GM18517 (cell line): ENCODE results near the gene DKKL1.
A peak's percentile ranks its signal among the peaks of the same experiment; 100 is the strongest.

Experiments used
- ATAC-seq: cut with Tn5 transposase; IDR thresholded peaks from one replicate; pipeline ENCODE4 v1.9.1; 2021; ENCODE audit warnings: mild to moderate bottlenecking, moderate library complexity; ENCODE audit not compliant: unreplicated experiment

Gene DKKL1

DNA sequence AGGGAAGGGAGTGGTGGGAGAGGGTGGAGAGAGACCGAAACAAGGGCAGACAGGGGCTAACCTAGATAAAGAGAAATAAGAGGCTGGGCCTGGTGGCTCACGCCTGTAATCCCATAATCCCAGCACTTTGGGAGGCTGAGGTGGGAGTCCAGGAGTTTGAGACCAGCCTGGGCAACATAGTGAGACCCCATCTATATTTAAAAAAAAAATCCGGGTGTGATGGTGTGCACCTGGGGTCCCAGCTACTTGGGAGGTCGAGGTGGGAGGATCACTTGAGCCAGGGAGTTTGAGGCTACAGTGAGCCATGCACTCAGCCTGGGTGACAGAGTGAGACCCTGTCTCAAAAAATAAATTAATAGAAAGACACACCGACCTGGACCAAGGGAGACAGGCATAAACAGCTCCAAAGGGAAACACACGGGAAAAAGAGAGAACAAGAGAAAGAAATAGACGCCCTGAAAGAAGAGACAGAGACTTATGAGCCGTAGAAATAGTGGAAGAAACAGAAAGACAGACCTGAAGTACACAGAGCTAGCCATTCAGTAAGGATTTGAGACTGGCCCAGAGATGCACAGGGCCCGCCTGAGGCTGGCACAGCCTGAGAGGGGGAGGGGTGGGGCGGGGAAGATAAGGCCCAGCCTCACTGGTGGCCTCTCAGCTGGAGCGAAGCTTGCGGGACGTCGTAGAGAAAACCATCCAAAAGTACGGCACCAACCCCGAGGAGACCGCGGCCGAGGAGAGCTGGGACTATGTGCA lies 26.2 kb upstream of the DKKL1 start:
- ATAC-seq = no peak

DNA sequence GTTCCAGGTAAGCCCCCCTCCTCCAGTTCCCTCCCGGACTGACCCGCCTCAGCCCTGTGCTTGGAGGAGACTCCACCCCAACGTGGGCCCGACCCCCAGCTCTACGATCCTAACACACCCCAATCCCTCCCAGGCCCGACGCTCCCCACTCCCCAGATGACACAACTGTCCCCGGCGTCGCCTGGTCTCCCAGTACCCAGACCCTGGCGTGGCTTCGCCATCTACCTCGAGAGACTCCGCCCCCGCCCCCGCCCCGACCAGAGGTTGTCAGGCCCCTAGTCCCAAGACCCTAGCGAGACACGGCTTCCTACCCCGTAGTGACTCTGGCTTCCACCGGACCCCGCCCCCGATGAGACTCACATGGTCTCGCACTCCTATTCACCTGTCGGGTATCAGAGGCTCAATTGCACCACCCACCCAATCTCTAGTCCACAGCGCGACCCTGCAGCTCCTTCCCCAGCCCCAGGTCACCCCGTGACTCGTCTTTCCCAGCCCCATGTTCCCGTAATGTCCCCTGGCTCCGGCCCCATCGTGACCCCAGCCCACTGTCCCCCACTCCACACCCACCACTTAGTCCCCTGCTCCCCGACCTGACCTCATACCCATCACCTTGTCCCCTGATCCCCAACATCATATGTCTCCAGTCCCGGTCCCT lies 25.5 kb upstream of the DKKL1 start:
- no peak for ATAC-seq

DNA sequence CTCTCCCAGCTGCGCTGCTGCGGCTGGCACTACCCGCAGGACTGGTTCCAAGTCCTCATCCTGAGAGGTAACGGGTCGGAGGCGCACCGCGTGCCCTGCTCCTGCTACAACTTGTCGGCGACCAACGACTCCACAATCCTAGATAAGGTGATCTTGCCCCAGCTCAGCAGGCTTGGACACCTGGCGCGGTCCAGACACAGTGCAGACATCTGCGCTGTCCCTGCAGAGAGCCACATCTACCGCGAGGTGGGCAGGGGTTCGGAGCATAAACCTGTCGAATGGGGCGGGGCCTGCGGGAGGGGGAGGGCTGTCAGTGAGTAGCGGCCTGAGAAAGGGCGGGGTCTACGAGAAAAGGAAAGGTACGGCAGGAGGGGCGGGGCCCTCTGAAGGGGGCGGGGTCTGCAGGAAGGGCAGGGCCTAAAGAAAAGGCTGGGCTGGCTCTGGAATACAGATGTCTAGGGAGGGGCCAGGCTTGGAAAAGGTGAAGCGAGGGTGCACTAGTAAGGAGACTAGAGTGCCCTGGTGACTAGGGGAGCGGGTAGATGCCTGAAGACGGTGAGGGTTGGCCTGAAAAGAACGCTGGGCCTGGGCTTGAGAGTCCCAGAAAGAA lies 24.9 kb upstream of the DKKL1 start:
- no peak for ATAC-seq

DNA sequence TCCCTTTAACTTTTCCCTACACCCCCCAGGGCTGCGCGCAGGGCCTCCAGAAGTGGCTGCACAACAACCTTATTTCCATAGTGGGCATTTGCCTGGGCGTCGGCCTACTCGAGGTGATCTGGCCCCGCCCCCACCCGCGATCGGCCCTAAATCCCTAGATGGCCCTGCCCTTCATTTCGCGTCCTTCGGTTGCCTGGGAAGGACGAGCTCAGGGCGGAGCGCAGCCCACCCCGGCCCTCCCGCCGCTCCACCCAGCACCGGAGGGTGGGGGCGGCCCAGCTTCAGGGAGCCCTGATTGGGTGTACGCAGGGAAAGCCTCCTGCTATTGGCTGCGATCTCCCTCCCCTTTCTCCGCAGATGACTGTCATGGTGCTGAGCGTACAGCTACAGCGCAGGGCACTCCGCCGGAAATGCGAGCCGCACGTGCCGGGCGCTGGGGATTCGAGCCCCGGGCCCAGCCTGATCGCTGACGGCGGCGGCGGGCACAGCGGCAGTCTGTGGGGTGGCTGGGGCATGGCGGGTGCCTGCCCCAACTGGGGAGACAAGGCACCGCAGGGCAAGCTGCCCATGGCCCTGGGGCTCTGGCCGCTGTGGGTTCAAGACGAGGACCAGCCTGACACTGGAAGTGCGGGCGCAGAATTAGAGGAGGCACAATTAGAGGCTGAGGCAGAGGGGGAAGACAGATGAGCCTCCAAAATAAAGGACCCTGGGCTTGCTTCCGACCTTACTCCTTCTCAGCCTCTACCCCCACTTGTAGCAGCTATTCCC lies 24.2 kb upstream of the DKKL1 start:
- ATAC-seq = no peak

DNA sequence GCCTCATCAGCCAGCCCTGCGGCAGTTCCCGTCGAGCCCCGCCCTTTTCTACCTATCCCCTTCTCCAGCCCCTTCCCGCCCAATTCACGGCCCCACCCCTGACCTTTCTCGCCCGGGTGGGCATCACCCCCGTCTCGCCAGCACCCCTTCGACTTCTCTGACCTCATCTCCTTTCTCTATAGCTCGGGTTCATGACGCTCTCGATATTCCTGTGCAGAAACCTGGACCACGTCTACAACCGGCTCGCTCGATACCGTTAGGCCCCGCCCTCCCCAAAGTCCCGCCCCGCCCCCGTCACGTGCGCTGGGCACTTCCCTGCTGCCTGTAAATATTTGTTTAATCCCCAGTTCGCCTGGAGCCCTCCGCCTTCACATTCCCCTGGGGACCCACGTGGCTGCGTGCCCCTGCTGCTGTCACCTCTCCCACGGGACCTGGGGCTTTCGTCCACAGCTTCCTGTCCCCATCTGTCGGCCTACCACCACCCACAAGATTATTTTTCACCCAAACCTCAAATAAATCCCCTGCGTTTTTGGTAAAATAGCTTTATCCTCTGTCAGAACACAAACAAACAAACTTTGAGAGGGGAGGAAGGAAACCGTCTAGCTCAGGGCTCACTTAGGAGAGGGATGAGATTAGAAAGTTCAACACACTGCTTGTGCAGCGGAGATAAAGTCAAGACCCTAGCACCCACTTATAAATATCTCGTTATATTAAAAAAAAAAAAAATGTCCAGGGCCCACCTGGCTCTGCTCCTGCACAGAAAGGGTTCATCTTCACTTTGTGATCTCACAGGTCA lies 23.4 kb upstream of the DKKL1 start:
- peak; percentile 63 for ATAC-seq

DNA sequence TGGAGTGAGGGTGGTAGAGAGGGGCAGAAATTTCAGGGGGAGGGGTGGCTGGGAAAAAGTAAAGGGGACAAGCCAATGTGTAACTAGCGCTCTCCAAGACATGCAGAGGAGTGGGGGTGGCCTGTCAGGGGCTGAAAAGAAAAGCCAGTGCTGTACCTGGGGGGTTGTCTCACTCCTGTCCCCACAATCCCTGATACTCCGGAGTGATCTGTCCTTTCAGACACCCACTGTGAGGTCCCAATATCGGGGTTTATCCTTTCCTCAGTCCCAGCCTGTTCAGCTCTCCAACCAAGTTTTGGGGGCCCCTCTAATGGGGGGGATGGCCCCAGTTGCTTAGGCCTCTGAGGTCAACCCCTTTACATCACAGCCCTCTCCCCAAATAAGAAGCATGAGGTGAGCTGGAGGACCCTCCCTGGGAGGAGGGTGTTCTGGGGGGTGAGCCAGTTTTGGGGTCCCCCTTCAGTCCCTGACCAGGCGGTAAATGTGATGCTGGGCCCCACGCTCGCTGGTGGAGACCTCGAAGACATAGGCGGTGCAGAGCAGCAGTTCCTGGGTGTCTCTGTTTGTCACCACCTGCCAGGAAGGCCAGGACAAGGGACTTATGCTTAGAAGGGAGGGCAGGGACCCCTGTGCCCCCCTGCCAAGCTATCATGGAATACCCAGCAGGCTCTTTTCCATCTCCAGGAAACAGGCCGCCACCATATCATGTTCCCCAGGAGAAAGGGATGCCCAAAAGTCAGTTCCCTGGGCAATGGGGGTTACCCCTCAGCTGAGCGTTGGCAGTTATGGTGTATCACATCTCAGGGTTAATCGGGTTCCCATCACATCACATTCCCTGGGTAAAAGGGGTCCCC lies 22.6 kb upstream of the DKKL1 start:
- ATAC-seq = no peak

DNA sequence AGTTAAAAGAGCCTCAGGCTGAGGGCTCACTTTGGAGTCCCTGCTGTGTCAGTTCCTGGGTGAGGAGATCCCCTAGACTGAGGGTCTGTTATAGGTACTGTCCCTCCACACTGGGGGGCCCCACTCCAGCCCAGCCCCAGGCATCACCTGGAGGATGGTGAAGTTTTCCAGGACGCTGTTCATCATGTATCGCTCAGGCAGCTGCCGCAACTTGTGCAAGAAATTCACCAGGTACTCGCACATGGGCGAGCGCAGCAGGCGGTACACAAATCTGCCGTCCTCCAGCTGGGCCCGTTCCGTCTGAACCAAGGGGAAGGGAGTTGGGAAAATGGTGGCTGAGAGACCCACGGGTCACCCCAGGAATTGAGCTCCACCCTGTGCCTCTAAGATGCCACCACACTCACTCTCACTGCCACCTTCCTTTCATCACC lies 21.4 kb upstream of the DKKL1 start:
- no peak for ATAC-seq

DNA sequence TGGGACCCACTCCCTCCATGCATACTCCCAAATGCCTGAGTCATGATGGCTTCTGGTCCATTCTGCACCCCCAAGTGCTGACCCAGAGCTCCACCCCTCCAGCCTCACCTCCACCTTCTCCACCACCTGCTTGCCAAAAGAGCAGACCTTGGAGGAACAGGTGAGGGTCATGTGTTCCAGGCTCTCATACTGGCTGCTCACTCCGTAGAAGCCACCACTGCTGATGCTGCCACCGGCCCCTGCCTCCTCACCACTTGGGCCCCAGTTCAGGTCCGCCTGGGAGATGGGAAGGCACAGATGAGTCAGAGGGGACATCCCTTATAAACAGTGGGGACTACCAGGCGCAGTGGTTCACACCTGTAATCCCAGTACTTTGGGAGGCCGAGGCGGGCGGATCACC lies 20.6 kb upstream of the DKKL1 start:
- ATAC-seq = no peak

DNA sequence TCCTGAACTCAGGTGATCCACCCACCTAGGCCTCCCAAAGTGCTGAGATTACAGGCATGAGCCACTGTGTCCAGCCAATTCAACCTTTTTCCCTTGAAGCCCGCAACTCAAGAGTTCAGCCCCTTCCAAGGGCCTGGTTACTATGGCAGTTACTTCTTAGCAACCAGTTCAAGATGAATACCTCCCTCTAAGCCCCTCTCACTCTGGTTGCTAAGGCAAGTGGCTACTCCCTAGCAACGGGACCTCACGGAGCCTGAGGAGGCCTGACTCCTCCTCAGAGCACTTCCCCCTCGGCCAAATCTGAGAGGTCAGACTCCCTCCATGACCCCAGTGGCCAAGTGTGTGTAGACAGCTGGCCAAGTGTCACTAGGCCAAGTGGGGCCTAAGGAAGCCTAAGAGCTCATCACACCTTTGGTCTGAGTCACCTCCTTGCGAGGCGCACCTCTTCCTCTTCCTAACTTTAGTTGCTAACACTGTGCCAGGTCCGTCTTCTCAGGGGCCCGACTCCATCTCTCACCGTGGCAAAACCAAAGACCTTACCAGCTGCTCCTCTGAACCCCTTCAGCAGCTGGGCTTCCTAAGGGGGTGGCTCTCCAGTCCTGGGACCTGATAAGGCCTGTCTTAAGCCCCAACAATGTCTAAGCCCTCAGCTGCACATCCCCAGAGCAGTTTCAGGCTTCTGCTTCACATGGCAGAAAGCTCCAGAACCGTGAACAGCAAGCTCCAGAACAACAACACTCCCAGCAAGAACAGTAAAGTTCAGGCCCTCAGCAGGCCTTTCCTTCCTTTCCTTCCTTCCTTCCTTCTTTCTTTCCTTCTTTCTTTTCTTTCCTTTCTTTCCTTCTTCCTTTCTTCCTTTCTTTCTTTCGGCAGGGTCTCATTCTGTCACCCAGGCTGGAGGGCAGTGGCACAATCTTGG lies 18.9 kb upstream of the DKKL1 start:
- ATAC-seq = no peak

DNA sequence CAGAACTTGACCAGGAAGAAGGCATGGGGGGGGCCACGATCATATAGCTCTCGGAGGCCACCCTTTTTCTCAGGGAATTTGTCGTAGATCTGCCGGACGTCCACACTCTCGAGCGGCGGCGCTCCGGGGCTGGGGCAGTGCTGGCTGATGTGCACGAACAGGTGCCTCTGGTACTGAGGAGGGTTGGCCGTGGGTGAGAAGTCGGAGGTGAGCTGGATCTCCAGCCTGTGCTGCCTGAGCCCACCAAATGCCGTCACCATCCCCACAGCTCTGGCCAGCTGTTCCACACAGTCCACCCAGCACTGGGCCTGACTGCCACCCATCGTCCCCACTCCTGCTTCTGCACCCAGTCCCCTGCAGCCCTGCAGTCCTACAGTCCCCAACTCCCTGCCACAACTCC lies 16.5 kb upstream of the DKKL1 start:
- ATAC-seq = no peak

DNA sequence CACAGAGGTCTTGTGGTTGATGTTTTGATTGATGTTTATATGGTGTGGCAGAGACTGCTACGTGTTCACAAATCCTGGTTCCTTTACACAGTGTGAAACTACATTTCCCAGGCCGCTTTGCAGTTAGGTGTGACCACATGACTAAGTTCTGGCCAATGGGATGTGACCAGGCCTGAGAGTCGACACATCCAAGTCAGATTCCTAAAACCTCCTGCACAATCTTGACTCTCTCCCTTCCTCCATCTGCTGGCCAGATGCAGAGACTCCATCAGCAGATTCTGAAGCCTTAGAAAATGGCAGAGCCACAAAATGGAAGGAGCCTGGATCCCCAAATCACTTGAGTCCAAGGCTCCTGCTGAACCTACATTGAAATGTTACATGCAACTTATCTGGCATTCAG lies 15.8 kb upstream of the DKKL1 start:
- no peak for ATAC-seq

DNA sequence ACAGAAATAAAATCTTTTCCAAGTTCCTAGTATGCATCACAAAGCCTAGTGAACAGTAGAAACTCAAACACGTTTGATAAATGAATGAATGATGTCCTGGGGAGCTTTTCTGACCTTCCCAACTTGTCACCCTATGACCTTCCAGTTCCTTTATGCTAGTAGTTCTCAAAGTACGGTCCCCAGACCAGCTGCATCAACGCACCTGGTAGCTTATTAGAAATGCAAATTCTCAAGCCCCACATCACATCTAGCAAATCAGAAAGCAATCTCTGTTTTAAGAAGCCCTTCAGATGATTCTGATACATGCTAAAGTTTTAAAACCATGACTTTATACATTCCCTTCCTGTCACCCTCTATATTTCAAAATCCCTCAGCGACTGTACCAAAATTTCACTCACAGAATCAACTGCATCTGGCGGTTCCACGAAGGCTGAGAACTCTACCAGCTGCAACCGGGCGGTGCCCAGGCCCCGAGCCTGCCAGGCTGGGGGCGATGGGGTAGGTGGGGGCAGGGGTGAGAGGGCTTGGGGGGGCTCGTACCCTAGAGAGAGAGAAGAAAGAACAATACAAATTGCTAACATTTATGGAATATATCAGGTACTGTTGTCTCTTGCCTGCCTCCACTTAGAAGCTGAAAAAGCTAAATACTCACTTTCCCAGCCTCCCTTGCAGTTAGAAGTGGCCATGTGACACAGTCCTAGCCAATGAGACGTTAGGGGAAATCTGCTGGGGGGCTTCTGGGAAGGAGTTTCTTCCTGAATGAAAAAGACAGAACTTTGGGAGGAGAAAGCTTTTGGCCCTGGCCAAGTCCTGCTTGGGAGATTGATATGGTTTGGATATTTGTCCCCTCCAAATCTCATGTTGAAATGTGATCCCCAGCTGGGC lies 15.1 kb upstream of the DKKL1 start:
- ATAC-seq = no peak

DNA sequence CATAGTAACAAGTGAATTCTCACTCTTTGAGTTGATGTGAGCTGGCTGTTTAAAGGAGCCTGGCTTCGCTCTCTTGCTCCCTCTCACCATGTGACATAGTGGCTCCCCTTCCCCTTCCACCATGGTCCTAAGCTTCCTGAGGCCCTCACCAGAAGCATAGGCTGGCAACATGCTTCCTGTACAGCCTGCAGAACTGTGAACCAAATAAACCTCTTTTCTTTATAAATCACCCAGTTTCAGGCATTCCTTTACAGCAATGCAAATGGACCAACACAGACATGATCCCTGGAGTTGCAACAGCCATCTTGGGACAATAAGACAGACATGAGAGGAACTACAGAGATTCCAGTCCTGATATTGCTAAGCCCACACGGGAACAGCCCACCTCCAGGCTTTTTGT lies 14.1 kb upstream of the DKKL1 start:
- no peak for ATAC-seq

DNA sequence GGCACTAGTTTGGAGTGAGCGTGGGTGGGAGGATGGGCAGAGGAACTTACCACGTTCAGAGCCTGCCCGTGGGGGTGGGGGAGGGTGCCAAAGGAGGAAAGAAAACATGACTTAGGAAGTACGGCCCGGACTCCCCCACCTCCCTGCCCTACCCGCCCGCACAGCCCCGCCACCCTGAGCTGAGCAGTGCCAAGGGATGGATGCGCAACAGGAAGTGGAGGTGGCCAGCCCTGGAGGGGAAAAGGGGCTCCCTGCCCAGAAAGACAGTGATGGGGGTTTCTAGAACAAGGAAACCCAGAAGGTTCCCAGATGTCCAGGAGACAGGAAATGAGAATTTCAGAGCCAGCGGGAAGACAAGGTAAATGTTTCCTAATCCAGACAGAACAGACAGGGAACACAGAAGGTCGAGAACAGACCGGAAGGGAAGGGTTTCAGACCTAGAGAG lies 7.7 kb upstream of the DKKL1 start:
- no peak for ATAC-seq

DNA sequence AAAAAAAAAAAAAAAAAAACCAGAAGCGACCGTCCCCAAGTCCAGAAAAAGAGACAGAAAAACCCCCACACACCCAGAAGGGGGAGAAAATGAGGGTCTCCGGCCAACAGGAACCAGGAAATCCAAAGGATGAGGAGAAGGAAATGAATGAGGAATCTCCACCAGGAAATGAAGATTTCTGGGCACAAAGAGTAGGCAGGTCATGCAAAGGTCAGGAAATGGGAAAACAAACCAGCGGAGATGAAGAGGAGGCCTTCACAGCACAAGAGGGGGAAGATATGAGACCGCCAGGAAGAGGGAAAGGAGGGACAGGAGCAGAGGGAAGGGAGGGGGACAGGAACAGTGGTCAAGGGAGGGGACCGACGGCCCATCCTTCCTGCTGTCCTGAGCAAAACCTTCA lies 7.3 kb upstream of the DKKL1 start:
- ATAC-seq = no peak

DNA sequence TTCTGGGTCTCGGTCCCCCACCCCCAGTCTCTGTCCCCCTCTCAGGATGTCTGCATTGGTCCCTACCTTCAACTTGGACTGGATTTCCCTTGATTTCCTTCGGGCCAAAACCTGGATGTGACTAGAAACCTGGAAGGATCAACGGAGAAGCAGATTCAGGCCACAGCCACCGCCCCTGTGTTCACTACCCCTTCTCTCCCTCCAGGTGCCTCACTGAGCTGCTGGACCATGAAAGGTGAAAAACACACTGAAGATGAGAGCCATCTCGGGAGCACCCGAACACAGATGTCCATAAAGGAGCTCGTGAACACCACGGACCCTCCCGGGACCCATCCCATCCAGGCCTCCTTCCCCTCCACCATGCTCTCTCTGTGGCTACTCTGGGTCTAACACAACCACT lies 6.5 kb upstream of the DKKL1 start:
- ATAC-seq = no peak
